Panc1 (cell line): ENCODE data around the gene GNAZ.

Source experiments
- POLR2AphosphoS5 ChIP-seq: IDR thresholded peaks from 2 replicates; pipeline ENCODE4 v1.6.1; 2012; ENCODE audit warnings: mild to moderate bottlenecking, low read depth, low read length, moderate library complexity
- TF ChIP-seq, protein P1 (sequence below): fragments of 450-650 bp; IDR thresholded peaks from 2 replicates; pipeline ENCODE4 v1.5.1; 2017; ENCODE audit warnings: mild to moderate bottlenecking

- TF ChIP-seq, protein P1, sequence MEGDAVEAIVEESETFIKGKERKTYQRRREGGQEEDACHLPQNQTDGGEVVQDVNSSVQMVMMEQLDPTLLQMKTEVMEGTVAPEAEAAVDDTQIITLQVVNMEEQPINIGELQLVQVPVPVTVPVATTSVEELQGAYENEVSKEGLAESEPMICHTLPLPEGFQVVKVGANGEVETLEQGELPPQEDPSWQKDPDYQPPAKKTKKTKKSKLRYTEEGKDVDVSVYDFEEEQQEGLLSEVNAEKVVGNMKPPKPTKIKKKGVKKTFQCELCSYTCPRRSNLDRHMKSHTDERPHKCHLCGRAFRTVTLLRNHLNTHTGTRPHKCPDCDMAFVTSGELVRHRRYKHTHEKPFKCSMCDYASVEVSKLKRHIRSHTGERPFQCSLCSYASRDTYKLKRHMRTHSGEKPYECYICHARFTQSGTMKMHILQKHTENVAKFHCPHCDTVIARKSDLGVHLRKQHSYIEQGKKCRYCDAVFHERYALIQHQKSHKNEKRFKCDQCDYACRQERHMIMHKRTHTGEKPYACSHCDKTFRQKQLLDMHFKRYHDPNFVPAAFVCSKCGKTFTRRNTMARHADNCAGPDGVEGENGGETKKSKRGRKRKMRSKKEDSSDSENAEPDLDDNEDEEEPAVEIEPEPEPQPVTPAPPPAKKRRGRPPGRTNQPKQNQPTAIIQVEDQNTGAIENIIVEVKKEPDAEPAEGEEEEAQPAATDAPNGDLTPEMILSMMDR = no peak
- TF ChIP-seq POLR2AphosphoS5 = no peak
Measured at GRCh38 chr22:23072911-23073491, 2.7 kb downstream of the GNAZ start.
